Stimulated activated CD8-positive, alpha-beta memory T cell treated with anti-CD3 and anti-CD28 coated beads, Interleukin-4, amount 100 ng/mL, for 24 hours (primary cell): ENCODE data around the gene C22orf15.

Source experiments
- DNase-seq: peaks from one replicate; pipeline ENCODE4 v3.0.0-alpha.2; 2020; ENCODE audit warnings: low read depth

C22orf15 gene

GRCh38 chr22:23750714-23751440, 11.9 kb upstream of the C22orf15 start, which contains the start of gene ZNF70:
TSS of gene ZNF70 (minus strand) at chr22:23751112. CDS start at chr22:23745140, 5,972 bp downstream.
- DNase-seq: peak; percentile 81

DNA sequence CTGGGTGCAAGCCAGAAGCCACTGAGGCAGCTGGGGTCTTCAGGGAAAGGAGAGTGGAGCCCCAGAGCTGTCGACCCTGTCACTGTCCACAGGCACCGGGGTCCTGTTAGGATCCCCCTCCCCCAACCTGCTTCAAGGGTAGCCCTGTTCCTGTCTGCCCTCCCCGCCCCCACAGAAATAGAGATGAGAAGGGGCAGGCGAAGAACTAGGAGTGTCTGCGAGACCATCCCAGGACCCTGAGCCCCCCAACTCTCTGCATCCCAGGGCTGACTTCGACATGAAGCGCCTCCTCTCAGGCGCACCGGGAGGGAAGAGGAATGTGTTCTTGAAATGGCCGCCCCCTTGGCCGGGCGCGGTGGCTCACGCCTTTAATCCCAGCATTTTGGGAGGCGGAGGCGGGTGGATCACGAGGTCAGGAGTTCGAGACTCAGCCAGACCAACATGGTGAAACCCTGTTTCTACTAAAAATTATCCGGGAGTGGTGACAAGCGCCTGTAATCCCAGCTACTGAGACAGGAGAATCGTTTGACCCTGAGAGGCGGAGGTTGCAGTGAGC, 11.3 kb upstream of the C22orf15 start:
- DNase-seq: no peak

GRCh38 chr22:23752090-23752691, 10.6 kb upstream of the C22orf15 start:
- no peak for DNase-seq

GRCh38 chr22:23752750-23753149, 10.0 kb upstream of the C22orf15 start:
- no peak for DNase-seq

- DNase-seq: no peak
These were observed 9.4 kb upstream of the C22orf15 start for GRCh38 chr22:23753385-23753784.

GRCh38 chr22:23754220-23754919, 8.4 kb upstream of the C22orf15 start, which contains the start of gene VPREB3:
TSS of gene VPREB3 (minus strand) at chr22:23754425. CDS start at chr22:23754363, 62 bp downstream.
- DNase-seq: no peak

DNA sequence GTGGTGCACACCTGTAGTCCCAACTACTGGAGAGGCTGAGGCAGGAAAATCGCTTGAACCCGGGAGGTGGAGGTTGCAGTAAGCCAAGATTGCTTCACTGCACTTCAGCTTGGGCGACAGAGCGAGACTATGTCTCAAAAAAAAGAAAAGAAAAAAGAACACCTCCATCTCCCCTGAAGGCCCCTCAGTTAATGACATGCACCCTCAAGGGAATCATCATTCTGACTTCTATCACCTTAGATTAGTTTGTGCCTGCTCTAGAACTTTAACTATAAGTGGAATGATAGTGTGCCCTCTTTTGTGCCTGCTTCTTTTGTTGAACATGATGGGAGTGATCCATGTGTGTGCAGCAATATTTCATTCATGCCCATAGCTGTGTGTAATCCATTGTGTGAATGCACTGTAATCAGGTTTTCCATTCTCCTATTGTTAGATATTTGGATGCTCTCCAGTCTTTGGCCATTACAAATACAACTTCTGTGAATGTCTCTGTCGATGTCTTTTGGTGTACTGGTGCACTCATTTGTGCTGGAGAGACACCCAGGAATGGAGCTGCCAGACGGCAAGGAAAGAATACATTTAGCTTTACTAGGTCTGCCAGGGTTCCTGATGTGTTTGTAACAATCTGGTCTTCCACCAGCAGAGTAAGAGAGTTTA, 7.7 kb upstream of the C22orf15 start:
- no peak for DNase-seq

GRCh38 chr22:23755711-23756110, 7.1 kb upstream of the C22orf15 start:
- no peak for DNase-seq

- no peak for DNase-seq
These were observed 5.9 kb upstream of the C22orf15 start for GRCh38 chr22:23756891-23757290.

- DNase-seq: no peak
These were observed 3.2 kb upstream of the C22orf15 start for GRCh38 chr22:23759566-23759965.

DNA sequence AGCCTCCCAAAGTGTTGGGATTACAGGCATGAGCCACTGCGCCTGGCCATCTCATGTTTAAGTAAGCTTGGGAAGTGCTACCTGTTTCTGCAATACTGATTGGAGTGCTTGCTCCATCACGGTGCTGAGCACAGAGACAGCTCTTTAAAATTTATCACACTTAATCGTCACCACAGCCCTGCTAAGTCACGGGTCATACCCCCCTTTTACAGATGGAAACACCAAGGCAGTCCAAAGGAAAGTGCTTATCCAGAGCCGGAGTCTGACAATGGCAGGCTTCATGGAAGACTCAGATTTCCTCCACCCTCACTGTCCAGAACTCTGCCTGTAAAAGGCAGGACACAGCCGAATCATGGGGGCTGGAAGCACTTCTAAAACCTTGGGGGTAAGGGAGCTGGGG, 2.7 kb upstream of the C22orf15 start:
- DNase-seq: no peak

- DNase-seq: peak; percentile 49
These were observed 772 bp downstream of the C22orf15 start for GRCh38 chr22:23763579-23763945.

DNA sequence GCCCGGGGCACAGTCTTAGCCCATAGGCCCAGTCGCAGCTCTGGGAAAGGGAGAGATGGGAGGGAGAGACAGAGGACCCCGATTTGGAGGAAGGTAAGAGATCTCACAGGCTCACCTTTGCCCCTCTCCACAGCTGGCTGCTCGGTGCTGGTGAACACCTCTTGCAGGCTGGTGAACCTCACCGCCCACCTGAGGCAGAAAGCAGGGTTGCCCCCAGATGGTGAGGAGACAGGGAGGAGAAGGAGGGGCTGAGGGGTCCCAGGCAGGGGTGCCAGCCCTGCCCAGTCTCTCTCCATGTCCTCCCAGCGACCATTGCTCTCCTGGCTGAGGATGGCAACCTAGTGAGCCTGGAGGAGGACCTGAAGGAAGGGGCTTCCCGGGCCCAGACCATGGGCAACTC, 1.2 kb downstream of the C22orf15 start:
- DNase-seq: no peak

GRCh38 chr22:23764899-23765881, 2.4 kb downstream of the C22orf15 start:
- DNase-seq: no peak

- no peak for DNase-seq
These were observed 4.5 kb downstream of the C22orf15 start for GRCh38 chr22:23767303-23767672.

- DNase-seq: peak; percentile 69
These were observed 5.1 kb downstream of the C22orf15 start, which contains the start of gene CHCHD10 for GRCh38 chr22:23767673-23768548. TSS of gene CHCHD10 (minus strand) at chr22:23767972. CDS start at chr22:23767874, 98 bp downstream.

DNA sequence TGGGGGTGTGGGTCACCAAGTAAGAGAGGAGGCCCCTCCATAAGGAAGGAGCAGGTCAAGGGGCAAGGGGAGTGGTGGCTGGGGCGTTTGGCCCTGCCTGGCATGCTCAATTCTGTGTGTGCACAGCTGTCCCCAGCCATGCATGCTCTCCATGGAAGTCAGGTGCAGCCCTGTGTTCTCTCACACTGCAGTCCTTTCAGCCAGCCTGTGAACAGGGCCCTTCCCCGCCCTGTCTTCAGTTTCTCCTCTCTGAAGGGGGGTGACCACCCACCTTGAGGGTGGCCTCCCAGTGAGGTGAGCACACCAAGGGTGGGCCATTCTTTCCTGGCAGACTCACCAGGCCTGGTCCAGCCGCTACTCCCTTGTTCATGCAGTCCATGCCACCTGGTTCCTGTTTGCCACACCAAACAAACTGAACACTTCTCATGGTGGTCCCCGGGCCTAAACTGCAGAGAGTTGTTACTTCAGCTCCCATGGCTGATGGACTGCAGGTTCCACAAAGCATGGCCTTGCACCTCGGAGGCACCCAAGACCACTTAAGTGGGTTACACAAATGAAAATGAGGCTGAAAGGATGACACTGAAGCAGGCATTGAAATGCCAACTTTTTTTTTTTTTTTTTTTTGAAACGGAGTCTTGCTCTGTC, 6.7 kb downstream of the C22orf15 start:
- no peak for DNase-seq

GRCh38 chr22:23772315-23772648, 9.5 kb downstream of the C22orf15 start:
- no peak for DNase-seq

- DNase-seq: peak; percentile 39
These were observed 10.1 kb downstream of the C22orf15 start, which contains the start of gene MMP11 for GRCh38 chr22:23772649-23773473. TSS of gene MMP11 (plus strand) at chr22:23772849. CDS start at chr22:23772871, 22 bp downstream.
